UCSD-AML1 (cell line): ENCODE data around the gene RAB31.
A peak's percentile ranks its signal among the peaks of the same experiment; 100 is the strongest.
"Not testable (repeated sequence)": the region's sequence is repeated elsewhere in the genome, so short reads cannot be mapped to it uniquely, and the experiment has no call there.

ENCODE experiments used
- DNase-seq: peaks from one replicate; lab custom pipeline; 2025; ENCODE audit not compliant: unreplicated experiment; lab: John Stamatoyannopoulos, UW

Gene RAB31

GRCh38 chr18:9708057-9708433 is at the start of gene RAB31:
RAB31 (plus strand) TSS chr18:9708301; CDS start chr18:9708406, 105 bp downstream.
- DNase-seq, result peak; percentile 77

- no peak for DNase-seq
These were observed 48.4 kb upstream of the RAB31 start for GRCh38 chr18:9659499-9660375.

GRCh38 chr18:9661564-9661963 is 46.5 kb upstream of the RAB31 start:
- no peak for DNase-seq

GRCh38 chr18:9663377-9663776 is 44.7 kb upstream of the RAB31 start:
- DNase-seq, result no peak

GRCh38 chr18:9665314-9665713 is 42.8 kb upstream of the RAB31 start:
- no peak for DNase-seq

- DNase-seq, result no peak
These were observed 41.6 kb upstream of the RAB31 start for GRCh38 chr18:9666548-9666947.

- DNase-seq, result no peak
These were observed 39.1 kb upstream of the RAB31 start for GRCh38 chr18:9669016-9669415.

- DNase-seq, result no peak
These were observed 36.9 kb upstream of the RAB31 start for GRCh38 chr18:9671214-9671613.

GRCh38 chr18:9673296-9674251 is 34.5 kb upstream of the RAB31 start:
- DNase-seq, result no peak

- DNase-seq, result not testable (repeated sequence)
These were observed 29.9 kb upstream of the RAB31 start for GRCh38 chr18:9678216-9678615.

GRCh38 chr18:9679125-9679524 is 29.0 kb upstream of the RAB31 start:
- DNase-seq, result no peak

GRCh38 chr18:9681217-9681616 is 26.9 kb upstream of the RAB31 start:
- DNase-seq, result no peak

- DNase-seq, result no peak
These were observed 25.5 kb upstream of the RAB31 start for GRCh38 chr18:9682572-9682971.

- peak; percentile 33 for DNase-seq
These were observed 24.4 kb upstream of the RAB31 start for GRCh38 chr18:9683418-9684396.

- peak; percentile 39 for DNase-seq
These were observed 23.1 kb upstream of the RAB31 start for GRCh38 chr18:9684881-9685614.

GRCh38 chr18:9685615-9685890 is 22.5 kb upstream of the RAB31 start:
- no peak for DNase-seq

- DNase-seq, result no peak
These were observed 19.9 kb upstream of the RAB31 start for GRCh38 chr18:9688036-9688741.

- DNase-seq, result no peak
These were observed 18.8 kb upstream of the RAB31 start for GRCh38 chr18:9689253-9689652.

GRCh38 chr18:9690418-9691188 is 17.5 kb upstream of the RAB31 start:
- no peak for DNase-seq
